HG03439 (cell line): ENCODE results near the gene GRIN2A.

Source experiments
- ATAC-seq: cut with Tn5 transposase; IDR thresholded peaks from one replicate; pipeline ENCODE4 v1.9.1; 2021; ENCODE audit warnings: mild to moderate bottlenecking, moderate library complexity; ENCODE audit not compliant: unreplicated experiment

The GRIN2A gene

GRCh38 chr16:10137341-10137740, 44.9 kb downstream of the GRIN2A start:
- no peak for ATAC-seq

- no peak for ATAC-seq
Observed at GRCh38 chr16:10136916-10137315, 45.3 kb downstream of the GRIN2A start.

- no peak for ATAC-seq
Observed at GRCh38 chr16:10130538-10130937, 51.7 kb downstream of the GRIN2A start.

- ATAC-seq, result no peak
Observed at GRCh38 chr16:10128397-10129258, 53.6 kb downstream of the GRIN2A start.

- ATAC-seq, result no peak
Observed at GRCh38 chr16:10126686-10127085, 55.5 kb downstream of the GRIN2A start.

GRCh38 chr16:10123141-10123540, 59.1 kb downstream of the GRIN2A start:
- no peak for ATAC-seq

- ATAC-seq, result no peak
Observed at GRCh38 chr16:10122546-10122945, 59.7 kb downstream of the GRIN2A start.

GRCh38 chr16:10121897-10122425, 60.3 kb downstream of the GRIN2A start:
- no peak for ATAC-seq

GRCh38 chr16:10121491-10121890, 60.7 kb downstream of the GRIN2A start:
- no peak for ATAC-seq

GRCh38 chr16:10120953-10121352, 61.3 kb downstream of the GRIN2A start:
- ATAC-seq, result no peak

GRCh38 chr16:10114409-10114808, 67.8 kb downstream of the GRIN2A start:
- ATAC-seq, result no peak

- ATAC-seq, result no peak
Observed at GRCh38 chr16:10113248-10113647, 69.0 kb downstream of the GRIN2A start.

GRCh38 chr16:10112021-10112420, 70.2 kb downstream of the GRIN2A start:
- no peak for ATAC-seq

GRCh38 chr16:10111156-10111761, 71.0 kb downstream of the GRIN2A start:
- no peak for ATAC-seq

- ATAC-seq, result no peak
Observed at GRCh38 chr16:10110552-10110951, 71.7 kb downstream of the GRIN2A start.

GRCh38 chr16:10107081-10107480, 75.1 kb downstream of the GRIN2A start:
- ATAC-seq, result no peak

- no peak for ATAC-seq
Observed at GRCh38 chr16:10103700-10104099, 78.5 kb downstream of the GRIN2A start.

- no peak for ATAC-seq
Observed at GRCh38 chr16:10103118-10103517, 79.1 kb downstream of the GRIN2A start.

- no peak for ATAC-seq
Observed at GRCh38 chr16:10100829-10101228, 81.4 kb downstream of the GRIN2A start.

- no peak for ATAC-seq
Observed at GRCh38 chr16:10098991-10099390, 83.2 kb downstream of the GRIN2A start.

GRCh38 chr16:10097271-10097670, 85.0 kb downstream of the GRIN2A start:
- ATAC-seq, result no peak

- no peak for ATAC-seq
Observed at GRCh38 chr16:10093576-10093975, 88.7 kb downstream of the GRIN2A start.
